ENCODE data around the gene BRD1. TPM values are rescaled to one million over a fixed set of nuclear protein-coding genes. Genes with fewer than 3 reads are reported as not detected.

Gene BRD1
- total and polyA plus RNA-seq, 4 donors = 16.6 to 51.5 (median 28.1) TPM

GRCh38 chr22:49738566-49738965, 89.1 kb downstream of the BRD1 start:
- TF ChIP-seq, protein P1, sequence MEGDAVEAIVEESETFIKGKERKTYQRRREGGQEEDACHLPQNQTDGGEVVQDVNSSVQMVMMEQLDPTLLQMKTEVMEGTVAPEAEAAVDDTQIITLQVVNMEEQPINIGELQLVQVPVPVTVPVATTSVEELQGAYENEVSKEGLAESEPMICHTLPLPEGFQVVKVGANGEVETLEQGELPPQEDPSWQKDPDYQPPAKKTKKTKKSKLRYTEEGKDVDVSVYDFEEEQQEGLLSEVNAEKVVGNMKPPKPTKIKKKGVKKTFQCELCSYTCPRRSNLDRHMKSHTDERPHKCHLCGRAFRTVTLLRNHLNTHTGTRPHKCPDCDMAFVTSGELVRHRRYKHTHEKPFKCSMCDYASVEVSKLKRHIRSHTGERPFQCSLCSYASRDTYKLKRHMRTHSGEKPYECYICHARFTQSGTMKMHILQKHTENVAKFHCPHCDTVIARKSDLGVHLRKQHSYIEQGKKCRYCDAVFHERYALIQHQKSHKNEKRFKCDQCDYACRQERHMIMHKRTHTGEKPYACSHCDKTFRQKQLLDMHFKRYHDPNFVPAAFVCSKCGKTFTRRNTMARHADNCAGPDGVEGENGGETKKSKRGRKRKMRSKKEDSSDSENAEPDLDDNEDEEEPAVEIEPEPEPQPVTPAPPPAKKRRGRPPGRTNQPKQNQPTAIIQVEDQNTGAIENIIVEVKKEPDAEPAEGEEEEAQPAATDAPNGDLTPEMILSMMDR (IDR thresholded peaks at IDR 0.05; ENCODE audit: control extremely low read depth, extremely low read depth) = no peak
- WGBS, 2 donors = 84 to 85% methylated on average over 8 of the region's 8 CpGs
- no peak for DNase-seq
- H3K9ac ChIP-seq (ENCODE audit: insufficient read depth in 1 of 2, low read length in 2 of 2) = no peak overlapping the region
- peaks cover 0 to 5% (median 0%) of the 10 kb centered on the region in 4 donors for H3K9me3 ChIP-seq (ENCODE audit: control insufficient read depth in 4 of 4, insufficient read depth in 3 of 4, low read length in 3 of 4)
- H3K27ac ChIP-seq (ENCODE audit: low read depth in 1 of 2, low read length in 1 of 2) = no peak overlapping the region
- H3K36me3 ChIP-seq (ENCODE audit: control insufficient read depth in 4 of 4, insufficient read depth in 4 of 4, low read length in 4 of 4) = no peaks in the 10 kb centered on the region
- no peak for ATAC-seq (ENCODE audit: insufficient read depth, low FRiP score)
- H3K4me3 ChIP-seq = no peak overlapping the region
- H3K4me1 ChIP-seq (ENCODE audit: control insufficient read depth in 5 of 5, insufficient read depth in 5 of 5, low read length in 5 of 5) = no peaks in the 10 kb centered on the region
- H3K27me3 ChIP-seq (ENCODE audit: control insufficient read depth in 3 of 3, insufficient read depth in 3 of 3, low read length in 2 of 3) = no peaks in the 10 kb centered on the region

- 91 to 94% methylated on average over 12 of the region's 12 CpGs for WGBS, 2 donors
- TF ChIP-seq, protein P1 (IDR thresholded peaks at IDR 0.05; ENCODE audit: control extremely low read depth, extremely low read depth) = no peak
- H3K4me3 ChIP-seq = no peak overlapping the region
- no peaks in the 10 kb centered on the region for H3K36me3 ChIP-seq (ENCODE audit: control insufficient read depth in 4 of 4, insufficient read depth in 4 of 4, low read length in 4 of 4)
- H3K27ac ChIP-seq (ENCODE audit: low read depth in 1 of 2, low read length in 1 of 2) = no peak overlapping the region
- peaks cover 0 to 6% (median 0%) of the 10 kb centered on the region in 4 donors for H3K9me3 ChIP-seq (ENCODE audit: control insufficient read depth in 4 of 4, insufficient read depth in 3 of 4, low read length in 3 of 4)
- H3K27me3 ChIP-seq (ENCODE audit: control insufficient read depth in 3 of 3, insufficient read depth in 3 of 3, low read length in 2 of 3) = no peaks in the 10 kb centered on the region
- DNase-seq (no peak), ATAC-seq (ENCODE audit: insufficient read depth, low FRiP score) (no peak)
- H3K9ac ChIP-seq (ENCODE audit: insufficient read depth in 1 of 2, low read length in 2 of 2) = no peak overlapping the region
- no peaks in the 10 kb centered on the region for H3K4me1 ChIP-seq (ENCODE audit: control insufficient read depth in 5 of 5, insufficient read depth in 5 of 5, low read length in 5 of 5)
These were observed 89.7 kb downstream of the BRD1 start for GRCh38 chr22:49738006-49738405.

DNA sequence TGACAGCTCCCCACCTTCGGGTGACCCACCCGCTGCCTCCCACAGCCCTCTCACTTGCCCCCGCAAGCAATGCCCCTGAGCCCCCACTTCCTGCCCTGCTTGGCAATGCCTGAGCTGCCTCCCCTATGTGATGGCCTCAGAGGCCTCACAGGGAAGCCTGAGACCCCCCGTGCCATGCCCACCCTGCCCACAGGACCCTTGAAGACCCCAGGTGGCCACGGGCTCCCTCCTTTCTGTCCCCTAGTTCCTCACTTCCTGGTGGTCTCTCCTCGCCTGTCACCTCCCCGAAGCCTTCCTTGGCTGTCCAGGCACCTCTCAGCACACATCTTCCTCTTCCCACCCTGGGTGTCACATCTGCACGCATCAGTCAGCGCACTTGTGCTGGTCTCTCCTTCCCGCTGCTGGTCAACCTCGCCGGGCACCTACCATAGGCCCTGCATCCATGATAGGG, 90.5 kb downstream of the BRD1 start:
- WGBS, 2 donors = 85 to 93% methylated on average over 12 of the region's 12 CpGs
- Histone ChIP-seq H3K4me3 (no peak overlapping the region), H3K27me3 (ENCODE audit: control insufficient read depth in 3 of 3, insufficient read depth in 3 of 3, low read length in 2 of 3) (no peaks in the 10 kb centered on the region), H3K9ac (ENCODE audit: insufficient read depth in 1 of 2, low read length in 2 of 2) (no peak overlapping the region), H3K36me3 (ENCODE audit: control insufficient read depth in 4 of 4, insufficient read depth in 4 of 4, low read length in 4 of 4) (no peaks in the 10 kb centered on the region), H3K9me3 (ENCODE audit: control insufficient read depth in 4 of 4, insufficient read depth in 3 of 4, low read length in 3 of 4) (peaks cover 0 to 7% (median 0%) of the 10 kb centered on the region in 4 donors), H3K27ac (ENCODE audit: low read depth in 1 of 2, low read length in 1 of 2) (no peak overlapping the region), H3K4me1 (ENCODE audit: control insufficient read depth in 5 of 5, insufficient read depth in 5 of 5, low read length in 5 of 5) (no peaks in the 10 kb centered on the region)
- DNase-seq = no peak
- ATAC-seq (ENCODE audit: insufficient read depth, low FRiP score) = no peak
- TF ChIP-seq, protein P1 (IDR thresholded peaks at IDR 0.05; ENCODE audit: control extremely low read depth, extremely low read depth) = no peak

DNA sequence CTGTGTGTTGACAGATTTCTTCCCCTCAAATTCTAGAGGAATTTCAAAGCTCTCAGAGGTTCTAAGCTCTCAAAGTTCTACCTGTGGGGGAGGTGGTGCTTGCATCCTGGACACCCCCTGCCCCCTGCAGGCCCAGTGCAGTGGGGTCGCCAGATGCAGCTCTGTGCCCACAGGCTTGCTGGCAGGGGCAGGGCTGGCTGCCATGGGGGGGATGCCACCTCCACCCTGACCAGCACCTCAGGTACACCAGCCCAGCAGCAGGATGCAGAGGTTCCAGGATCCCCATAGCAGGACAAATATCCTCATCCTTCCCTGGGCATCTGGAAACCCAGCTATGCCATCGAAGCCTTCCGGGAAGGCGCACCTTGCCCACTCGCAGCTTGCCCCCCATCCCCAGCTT, 91.1 kb downstream of the BRD1 start:
- Histone ChIP-seq H3K27me3 (ENCODE audit: control insufficient read depth in 3 of 3, insufficient read depth in 3 of 3, low read length in 2 of 3) (no peaks in the 10 kb centered on the region), H3K9ac (ENCODE audit: insufficient read depth in 1 of 2, low read length in 2 of 2) (no peak overlapping the region), H3K27ac (ENCODE audit: low read depth in 1 of 2, low read length in 1 of 2) (no peak overlapping the region), H3K36me3 (ENCODE audit: control insufficient read depth in 4 of 4, insufficient read depth in 4 of 4, low read length in 4 of 4) (no peaks in the 10 kb centered on the region), H3K4me3 (no peak overlapping the region), H3K4me1 (ENCODE audit: control insufficient read depth in 5 of 5, insufficient read depth in 5 of 5, low read length in 5 of 5) (no peaks in the 10 kb centered on the region), H3K9me3 (ENCODE audit: control insufficient read depth in 4 of 4, insufficient read depth in 3 of 4, low read length in 3 of 4) (peaks cover 0 to 7% (median 0%) of the 10 kb centered on the region in 4 donors)
- WGBS, 2 donors = 90 to 92% methylated on average over 4 to 5 of the region's 5 CpGs
- TF ChIP-seq, protein P1 (IDR thresholded peaks at IDR 0.05; ENCODE audit: control extremely low read depth, extremely low read depth) = no peak
- DNase-seq (no peak), ATAC-seq (ENCODE audit: insufficient read depth, low FRiP score) (no peak)

Data from lung (tissue), 12 donors.